Glutamatergic neuron (in vitro differentiated cells): ENCODE measurements around the gene ZNF132. TPM values are rescaled to one million over a fixed set of nuclear protein-coding genes. Genes with fewer than 3 reads are reported as not detected.

ENCODE experiments used
- DNase-seq: peaks from one replicate; pipeline ENCODE4 v3.0.0; 2022
- H3K27ac Mint-ChIP-seq: one replicate; pipeline ENCODE4 v1.8.0; 2020; ENCODE audit warnings: mild to moderate bottlenecking, mixed read lengths, inconsistent platforms; ENCODE audit not compliant: unreplicated experiment
- H3K27me3 Mint-ChIP-seq: one replicate; pipeline ENCODE4 v1.8.0; 2020; ENCODE audit warnings: mild to moderate bottlenecking, moderate library complexity, mixed read lengths, inconsistent platforms; ENCODE audit not compliant: unreplicated experiment
- H3K36me3 Mint-ChIP-seq: one replicate; pipeline ENCODE4 v1.8.0; 2020; ENCODE audit warnings: mild to moderate bottlenecking, mixed read lengths, inconsistent platforms; ENCODE audit not compliant: unreplicated experiment
- H3K4me1 Mint-ChIP-seq: one replicate; pipeline ENCODE4 v1.8.0; 2020; ENCODE audit warnings: mild to moderate bottlenecking, low read depth, mixed read lengths, inconsistent platforms; ENCODE audit not compliant: unreplicated experiment
- H3K4me3 Mint-ChIP-seq: one replicate; pipeline ENCODE4 v1.8.0; 2020; ENCODE audit warnings: mild to moderate bottlenecking, mixed read lengths, inconsistent platforms; ENCODE audit not compliant: unreplicated experiment
- H3K9me3 Mint-ChIP-seq: one replicate; pipeline ENCODE4 v1.8.0; 2020; ENCODE audit warnings: mild to moderate bottlenecking, moderate library complexity, mixed read lengths, inconsistent platforms; ENCODE audit not compliant: unreplicated experiment
- total RNA-seq: library from RNA; stranded (reverse); fragmentation: NEBNext Ultra II Directional; extraction: Animal tissue kit (Norgen Biotek cat#: 25700); gene quantifications from one replicate; pipeline ENCODE4 v1.2.1, GENCODE V29; 2021; ENCODE audit not compliant: unreplicated experiment
- TF ChIP-seq, protein P1 (sequence below): fragments of 200-600 bp; sonication (generic); IDR thresholded peaks from one replicate; pipeline ENCODE4 v1.5.0; 2021; ENCODE audit not compliant: partially characterized antibody, unreplicated experiment

ZNF132 gene
- total RNA-seq, 1 donor from 2014 or later: 4.9 TPM

DNA sequence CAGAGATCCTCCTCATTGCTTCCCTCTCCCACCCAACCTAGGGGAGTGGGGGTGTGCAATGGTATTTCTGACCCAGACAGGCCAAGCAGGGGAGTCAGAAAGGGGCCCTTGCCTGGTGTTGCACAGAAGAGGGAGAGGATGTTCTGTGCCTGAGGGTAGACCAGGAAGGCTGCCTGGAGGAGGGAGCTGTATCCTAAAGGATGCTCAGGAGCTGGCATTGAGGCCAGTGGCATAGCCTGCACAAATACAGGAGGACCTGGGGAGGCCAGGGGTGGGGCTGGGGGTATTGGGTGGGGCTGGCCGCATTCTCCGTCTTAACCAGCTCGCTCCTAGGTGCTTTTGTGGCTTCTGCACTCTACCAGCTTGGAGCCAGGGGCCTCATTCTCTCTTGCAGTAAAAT, 40.0 kb downstream of the ZNF132 start:
- H3K4me1 Mint-ChIP-seq: no peaks in the 10 kb centered on the region
- H3K27me3 Mint-ChIP-seq: peaks cover 3% of the 10 kb centered on the region
- no peak overlapping the region for H3K27ac Mint-ChIP-seq
- no peak for DNase-seq
- H3K4me3 Mint-ChIP-seq: peak overlapping the region; percentile 38
- H3K9me3 Mint-ChIP-seq: peaks cover 10% of the 10 kb centered on the region
- TF ChIP-seq, protein P1, sequence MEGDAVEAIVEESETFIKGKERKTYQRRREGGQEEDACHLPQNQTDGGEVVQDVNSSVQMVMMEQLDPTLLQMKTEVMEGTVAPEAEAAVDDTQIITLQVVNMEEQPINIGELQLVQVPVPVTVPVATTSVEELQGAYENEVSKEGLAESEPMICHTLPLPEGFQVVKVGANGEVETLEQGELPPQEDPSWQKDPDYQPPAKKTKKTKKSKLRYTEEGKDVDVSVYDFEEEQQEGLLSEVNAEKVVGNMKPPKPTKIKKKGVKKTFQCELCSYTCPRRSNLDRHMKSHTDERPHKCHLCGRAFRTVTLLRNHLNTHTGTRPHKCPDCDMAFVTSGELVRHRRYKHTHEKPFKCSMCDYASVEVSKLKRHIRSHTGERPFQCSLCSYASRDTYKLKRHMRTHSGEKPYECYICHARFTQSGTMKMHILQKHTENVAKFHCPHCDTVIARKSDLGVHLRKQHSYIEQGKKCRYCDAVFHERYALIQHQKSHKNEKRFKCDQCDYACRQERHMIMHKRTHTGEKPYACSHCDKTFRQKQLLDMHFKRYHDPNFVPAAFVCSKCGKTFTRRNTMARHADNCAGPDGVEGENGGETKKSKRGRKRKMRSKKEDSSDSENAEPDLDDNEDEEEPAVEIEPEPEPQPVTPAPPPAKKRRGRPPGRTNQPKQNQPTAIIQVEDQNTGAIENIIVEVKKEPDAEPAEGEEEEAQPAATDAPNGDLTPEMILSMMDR: no peak
- H3K36me3 Mint-ChIP-seq: no peaks in the 10 kb centered on the region

DNA sequence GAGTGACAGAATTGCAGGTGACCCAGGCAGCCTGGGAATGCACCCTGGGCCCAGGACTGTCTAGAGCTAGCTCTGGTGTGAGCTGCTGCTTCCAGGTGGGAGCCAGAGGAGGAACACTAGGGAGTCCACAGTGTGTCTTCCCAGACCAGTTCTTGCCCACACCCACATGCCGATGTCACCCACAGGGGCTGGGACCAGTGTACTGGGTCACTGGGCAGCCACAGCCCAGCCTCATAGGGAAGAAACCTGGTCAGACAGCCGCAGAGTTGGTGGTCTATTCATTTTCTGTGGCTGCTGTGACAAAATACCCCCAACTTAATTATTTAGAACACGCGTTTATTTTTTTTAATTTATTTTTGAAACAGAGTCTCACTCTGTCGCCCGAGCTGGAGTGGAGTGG, 41.4 kb downstream of the ZNF132 start:
- no peak for DNase-seq
- Mint-ChIP-seq H3K9me3 (peaks cover 14% of the 10 kb centered on the region), H3K27me3 (peaks cover 10% of the 10 kb centered on the region), H3K36me3 (no peaks in the 10 kb centered on the region), H3K4me3 (no peak overlapping the region), H3K4me1 (no peaks in the 10 kb centered on the region), H3K27ac (no peak overlapping the region)
- TF ChIP-seq, protein P1: no peak

DNA sequence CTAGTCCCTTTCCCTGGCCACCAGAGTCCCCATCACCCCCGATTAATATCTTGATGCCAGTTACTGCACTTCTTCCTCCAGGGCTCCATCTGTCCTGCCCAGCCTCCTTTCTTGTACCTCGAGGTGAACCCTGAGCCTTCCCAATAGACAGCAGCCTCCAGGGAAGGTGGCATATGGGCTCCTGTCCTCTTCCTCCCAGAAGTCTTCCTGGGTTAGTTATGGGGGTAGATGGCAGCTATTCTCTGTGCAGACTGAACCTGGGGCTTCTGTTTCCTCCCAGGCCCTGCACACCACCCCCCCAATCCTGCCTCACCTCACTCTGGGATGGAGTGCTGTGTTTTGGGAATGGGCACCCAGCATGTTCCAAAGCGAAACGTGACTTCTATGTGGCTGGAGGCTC, 41.9 kb downstream of the ZNF132 start:
- no peak for DNase-seq
- TF ChIP-seq, protein P1: no peak
- Mint-ChIP-seq H3K27me3 (peaks cover 11% of the 10 kb centered on the region), H3K9me3 (peaks cover 13% of the 10 kb centered on the region), H3K4me3 (peak overlapping the region; percentile 25), H3K4me1 (no peaks in the 10 kb centered on the region), H3K27ac (no peak overlapping the region), H3K36me3 (no peaks in the 10 kb centered on the region)

DNA sequence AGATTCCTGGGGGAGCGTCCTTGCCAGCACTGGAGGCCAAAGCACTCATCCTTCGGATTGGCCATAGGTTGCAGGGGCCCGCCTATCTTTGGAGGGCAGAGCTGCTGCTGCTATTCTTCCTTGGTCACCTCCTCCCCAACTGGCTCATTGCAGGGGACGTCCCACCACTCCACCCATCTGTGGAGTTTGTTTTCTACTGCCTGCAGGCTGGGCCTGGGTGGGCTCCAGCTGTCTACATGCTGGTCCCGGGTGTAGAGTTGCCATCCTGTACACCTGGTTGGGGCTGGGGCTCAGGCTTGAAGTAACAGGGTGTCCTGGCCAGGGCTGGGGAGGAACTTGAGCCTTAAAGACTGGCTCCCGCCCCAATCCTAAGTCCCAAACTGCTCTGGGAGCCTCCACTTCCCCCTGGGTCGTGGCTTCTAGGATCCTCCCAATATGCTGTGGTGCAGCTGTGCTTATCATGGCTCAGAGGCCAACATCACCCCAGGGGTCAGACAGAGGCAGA, 42.4 kb downstream of the ZNF132 start:
- H3K4me3 Mint-ChIP-seq: no peak overlapping the region
- H3K27ac Mint-ChIP-seq: no peak overlapping the region
- peaks cover 11% of the 10 kb centered on the region for H3K27me3 Mint-ChIP-seq
- H3K4me1 Mint-ChIP-seq: no peaks in the 10 kb centered on the region
- no peak for DNase-seq
- H3K9me3 Mint-ChIP-seq: peaks cover 13% of the 10 kb centered on the region
- no peaks in the 10 kb centered on the region for H3K36me3 Mint-ChIP-seq
- TF ChIP-seq, protein P1: no peak

DNA sequence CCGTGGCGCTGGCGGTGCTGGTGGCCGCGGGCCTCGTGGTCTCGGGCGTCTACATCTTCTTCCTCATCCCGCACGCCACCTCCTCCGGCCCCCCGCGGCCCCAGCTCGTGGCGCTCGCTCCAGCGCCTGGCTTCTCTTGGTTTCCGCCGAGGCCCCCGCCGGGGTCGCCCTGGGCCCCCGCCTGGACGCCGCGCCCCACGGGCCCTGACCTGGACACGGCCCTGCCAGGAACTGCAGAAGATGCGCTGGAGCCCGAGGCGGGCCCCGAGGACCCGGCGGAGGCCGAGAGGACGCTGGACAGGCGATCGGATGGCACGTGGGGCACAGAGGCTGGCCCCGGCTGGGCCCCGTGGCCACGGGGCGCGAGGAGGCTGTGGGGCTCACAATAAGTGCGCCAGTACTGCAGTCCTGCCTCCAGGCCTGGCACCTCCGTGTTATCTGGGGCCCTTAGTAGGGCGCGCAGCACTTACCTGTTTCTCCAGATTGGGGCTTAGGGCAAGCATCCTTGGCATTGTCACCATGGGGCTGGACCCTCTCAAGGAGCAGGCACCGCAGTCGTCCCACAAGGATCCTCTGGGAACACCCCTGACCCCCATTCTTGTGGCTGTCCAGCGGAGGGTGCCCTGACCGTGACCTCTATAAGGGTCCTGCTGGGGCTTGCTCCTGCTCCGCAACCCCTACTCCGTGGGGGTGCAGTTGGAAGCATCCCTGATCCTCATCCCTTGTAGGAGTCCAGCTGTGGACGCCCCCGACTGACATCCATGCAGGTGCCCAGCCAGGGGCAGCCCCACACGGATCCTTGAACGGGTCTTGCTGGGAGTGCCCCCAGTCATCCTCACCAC, 43.0 kb downstream of the ZNF132 start:
- TF ChIP-seq, protein P1: no peak
- no peak overlapping the region for H3K27ac Mint-ChIP-seq
- H3K4me1 Mint-ChIP-seq: no peaks in the 10 kb centered on the region
- H3K36me3 Mint-ChIP-seq: no peaks in the 10 kb centered on the region
- peaks cover 13% of the 10 kb centered on the region for H3K9me3 Mint-ChIP-seq
- H3K27me3 Mint-ChIP-seq: peaks cover 11% of the 10 kb centered on the region
- no peak overlapping the region for H3K4me3 Mint-ChIP-seq
- DNase-seq: no peak
